ENCODE measurements around the gene TSPAN17.

Gene TSPAN17

DNA sequence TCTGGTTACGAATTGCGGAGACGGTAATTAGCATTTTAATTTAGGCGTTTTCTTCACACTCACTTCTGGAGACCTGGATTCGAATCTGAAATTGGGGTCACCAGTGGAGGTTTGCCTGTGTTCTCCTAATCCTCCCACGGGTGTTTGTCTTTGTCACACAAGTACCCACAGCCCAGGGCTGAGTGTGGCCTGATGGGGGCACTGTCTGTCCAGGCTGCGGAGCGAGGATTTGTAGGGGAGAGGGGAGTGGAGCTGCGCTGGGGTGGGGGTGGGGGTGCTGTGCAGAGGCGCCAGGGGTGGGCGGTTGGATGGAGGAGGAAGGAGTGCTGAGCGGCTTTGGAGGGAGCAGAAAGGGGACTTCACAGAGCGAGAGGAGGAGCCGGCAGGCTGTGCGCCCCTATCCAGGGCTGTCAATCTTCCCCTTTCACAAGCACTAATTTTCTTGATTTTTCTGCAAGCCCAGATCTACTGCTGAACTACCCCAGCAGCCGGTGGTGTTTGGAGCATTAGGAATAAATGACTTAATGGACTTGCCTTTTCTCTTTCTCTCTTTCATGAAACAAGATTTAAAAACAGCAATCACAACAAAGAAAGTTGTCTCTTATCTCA is 53.1 kb downstream of the TSPAN17 start:
- H3K4me1 ChIP-seq (ENCODE audit: control insufficient read depth in 1 of 2, insufficient read depth in 2 of 2, low read length in 2 of 2), result no peaks in the 10 kb centered on the region
- no peak overlapping the region for H3K4me3 ChIP-seq (ENCODE audit: low read depth, low read length)
- no peak overlapping the region for H3K23ac ChIP-seq (ENCODE audit: low read length)
- no peak overlapping the region for H2BK12ac ChIP-seq (ENCODE audit: low read length)
- no CpG with 5 or more reads among the region's 16 CpGs for WGBS (ENCODE audit: extremely low coverage, insufficient coverage, insufficient read length)
- H2BK5ac ChIP-seq (ENCODE audit: low read depth, low read length, poor library complexity), result no peak overlapping the region
- no peaks in the 10 kb centered on the region for H3K79me1 ChIP-seq (ENCODE audit: low read length)
- H2BK120ac ChIP-seq (ENCODE audit: insufficient read depth, low read length, poor library complexity), result no peak overlapping the region
- H3K79me2 ChIP-seq (ENCODE audit: control insufficient read depth, insufficient read depth, low read length, poor library complexity), result no peaks in the 10 kb centered on the region
- no peak overlapping the region for H2AFZ ChIP-seq (ENCODE audit: insufficient read depth, low read length, poor library complexity)
- H3K36me3 ChIP-seq (ENCODE audit: control insufficient read depth in 1 of 2, insufficient read depth in 2 of 2, low read length in 2 of 2), result no peaks in the 10 kb centered on the region
- no peak overlapping the region for H3K18ac ChIP-seq (ENCODE audit: low read length)
- no peak overlapping the region for H2AK5ac ChIP-seq (ENCODE audit: low read length)
- no peak overlapping the region for H3K4me2 ChIP-seq (ENCODE audit: low read length)
- no peak overlapping the region for H4K8ac ChIP-seq (ENCODE audit: low read depth, low read length)
- no peak overlapping the region for H3K9ac ChIP-seq (ENCODE audit: low read length)
- peaks cover 4% of the 10 kb centered on the region for H3K9me3 ChIP-seq (ENCODE audit: insufficient read depth, low read depth, low read length)
- H4K12ac ChIP-seq (ENCODE audit: low read depth, low read length), result no peak overlapping the region
- H3K27me3 ChIP-seq (ENCODE audit: insufficient read depth, low read length), result no peaks in the 10 kb centered on the region
- H3K14ac ChIP-seq (ENCODE audit: low read length), result no peak overlapping the region
- H4K91ac ChIP-seq (ENCODE audit: low read depth, low read length), result no peak overlapping the region
- no peak overlapping the region for H3K4ac ChIP-seq (ENCODE audit: low read depth, low read length)
- DNase-seq, result no peak
- H3K27ac ChIP-seq (ENCODE audit: low read depth, low read length), result no peak overlapping the region

DNA sequence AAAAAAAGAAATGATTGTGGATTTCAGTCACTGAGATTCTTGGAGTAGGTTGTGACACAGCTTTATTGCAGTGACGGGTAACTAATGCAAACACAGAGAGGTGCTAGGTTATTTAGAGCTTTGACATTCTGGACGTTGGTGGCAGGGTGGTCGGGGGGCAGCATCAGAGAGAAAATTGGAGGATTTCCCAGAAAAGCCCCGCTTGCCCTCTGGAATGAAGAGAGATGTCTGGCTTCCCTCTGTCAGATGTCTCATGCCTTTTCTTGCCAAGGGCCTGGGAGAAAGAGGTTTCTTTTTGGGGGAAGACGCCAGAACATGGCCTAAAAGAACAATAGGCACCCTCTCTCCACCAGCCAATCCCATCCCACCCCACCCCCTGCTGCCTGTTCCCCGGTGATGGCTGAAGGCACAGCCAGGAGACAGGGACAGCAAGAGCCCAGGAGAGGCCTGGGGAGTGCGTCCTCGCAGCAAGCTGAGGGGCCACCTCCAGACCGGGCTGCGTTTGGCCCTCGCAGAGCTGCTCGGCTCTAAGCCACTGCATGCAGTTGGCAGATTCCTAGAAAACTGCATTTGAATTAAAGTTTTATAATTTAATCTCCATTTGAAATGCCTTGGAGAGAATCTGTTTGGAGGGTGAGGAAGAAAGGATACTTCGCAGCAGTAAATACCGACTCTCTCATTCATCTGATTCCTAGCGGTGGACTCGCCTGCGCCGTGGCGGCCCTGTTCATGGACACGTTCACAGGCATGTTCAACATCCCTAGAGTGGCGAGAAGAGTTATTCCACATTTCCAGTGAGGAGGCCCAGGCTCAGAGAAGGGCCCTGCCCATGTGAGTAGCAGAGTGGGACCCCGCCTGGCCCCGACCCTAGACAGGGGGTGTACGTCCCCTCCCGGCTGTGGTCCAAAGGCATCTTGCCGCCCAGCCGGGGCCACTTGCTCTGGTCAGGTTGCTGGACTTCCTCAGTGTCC is 55.7 kb downstream of the TSPAN17 start:
- Histone ChIP-seq H3K4me3 (ENCODE audit: low read depth, low read length) (no peak overlapping the region), H2AK5ac (ENCODE audit: low read length) (no peak overlapping the region), H3K18ac (ENCODE audit: low read length) (no peak overlapping the region), H4K91ac (ENCODE audit: low read depth, low read length) (no peak overlapping the region), H3K9ac (ENCODE audit: low read length) (no peak overlapping the region), H2AFZ (ENCODE audit: insufficient read depth, low read length, poor library complexity) (no peak overlapping the region), H2BK12ac (ENCODE audit: low read length) (no peak overlapping the region), H3K4me2 (ENCODE audit: low read length) (no peak overlapping the region), H3K79me2 (ENCODE audit: control insufficient read depth, insufficient read depth, low read length, poor library complexity) (no peaks in the 10 kb centered on the region), H3K23ac (ENCODE audit: low read length) (no peak overlapping the region), H3K4me1 (ENCODE audit: control insufficient read depth in 1 of 2, insufficient read depth in 2 of 2, low read length in 2 of 2) (no peaks in the 10 kb centered on the region), H2BK5ac (ENCODE audit: low read depth, low read length, poor library complexity) (no peak overlapping the region), H3K14ac (ENCODE audit: low read length) (no peak overlapping the region), H3K27me3 (ENCODE audit: insufficient read depth, low read length) (no peaks in the 10 kb centered on the region), H4K8ac (ENCODE audit: low read depth, low read length) (no peak overlapping the region), H3K4ac (ENCODE audit: low read depth, low read length) (no peak overlapping the region), H4K12ac (ENCODE audit: low read depth, low read length) (no peak overlapping the region), H2BK120ac (ENCODE audit: insufficient read depth, low read length, poor library complexity) (no peak overlapping the region), H3K27ac (ENCODE audit: low read depth, low read length) (no peak overlapping the region), H3K79me1 (ENCODE audit: low read length) (no peaks in the 10 kb centered on the region), H3K36me3 (ENCODE audit: control insufficient read depth in 1 of 2, insufficient read depth in 2 of 2, low read length in 2 of 2) (no peaks in the 10 kb centered on the region), H3K9me3 (ENCODE audit: insufficient read depth, low read depth, low read length) (no peaks in the 10 kb centered on the region)
- WGBS (ENCODE audit: extremely low coverage, insufficient coverage, insufficient read length), result no CpG with 5 or more reads among the region's 27 CpGs
- DNase-seq, result no peak

DNA sequence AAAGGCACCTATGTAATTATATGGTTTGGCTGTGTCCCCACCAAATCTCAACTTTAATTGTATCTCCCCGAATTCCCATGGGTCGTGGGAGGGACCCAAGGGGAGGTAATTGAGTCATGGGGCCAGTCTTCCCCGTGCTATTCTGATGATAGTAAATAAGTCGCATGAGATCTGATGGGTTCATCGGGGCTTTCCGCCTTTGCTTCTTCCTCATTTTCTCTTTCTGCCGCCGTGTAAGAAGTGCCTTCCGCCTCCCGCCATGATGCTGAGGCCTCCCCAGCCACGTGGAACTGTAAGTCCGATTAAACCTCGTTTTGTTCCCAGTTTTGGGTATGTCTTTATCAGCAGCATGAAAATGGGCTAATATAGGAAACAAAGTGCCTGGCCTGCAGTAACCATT is 56.6 kb downstream of the TSPAN17 start:
- Histone ChIP-seq H2AK5ac (ENCODE audit: low read length) (no peak overlapping the region), H2BK120ac (ENCODE audit: insufficient read depth, low read length, poor library complexity) (no peak overlapping the region), H3K14ac (ENCODE audit: low read length) (no peak overlapping the region), H2BK5ac (ENCODE audit: low read depth, low read length, poor library complexity) (no peak overlapping the region), H4K91ac (ENCODE audit: low read depth, low read length) (no peak overlapping the region), H3K27me3 (ENCODE audit: insufficient read depth, low read length) (no peaks in the 10 kb centered on the region), H3K9ac (ENCODE audit: low read length) (no peak overlapping the region), H4K12ac (ENCODE audit: low read depth, low read length) (no peak overlapping the region), H3K79me2 (ENCODE audit: control insufficient read depth, insufficient read depth, low read length, poor library complexity) (no peaks in the 10 kb centered on the region), H3K4ac (ENCODE audit: low read depth, low read length) (no peak overlapping the region), H3K23ac (ENCODE audit: low read length) (no peak overlapping the region), H3K4me2 (ENCODE audit: low read length) (no peak overlapping the region), H3K9me3 (ENCODE audit: insufficient read depth, low read depth, low read length) (no peaks in the 10 kb centered on the region), H3K4me3 (ENCODE audit: low read depth, low read length) (no peak overlapping the region), H3K27ac (ENCODE audit: low read depth, low read length) (no peak overlapping the region), H2AFZ (ENCODE audit: insufficient read depth, low read length, poor library complexity) (no peak overlapping the region), H2BK12ac (ENCODE audit: low read length) (no peak overlapping the region), H4K8ac (ENCODE audit: low read depth, low read length) (no peak overlapping the region), H3K79me1 (ENCODE audit: low read length) (no peaks in the 10 kb centered on the region), H3K36me3 (ENCODE audit: control insufficient read depth in 1 of 2, insufficient read depth in 2 of 2, low read length in 2 of 2) (no peaks in the 10 kb centered on the region), H3K4me1 (ENCODE audit: control insufficient read depth in 1 of 2, insufficient read depth in 2 of 2, low read length in 2 of 2) (no peaks in the 10 kb centered on the region), H3K18ac (ENCODE audit: low read length) (no peak overlapping the region)
- WGBS (ENCODE audit: extremely low coverage, insufficient coverage, insufficient read length), result no CpG with 5 or more reads among the region's 13 CpGs
- DNase-seq, result no peak

DNA sequence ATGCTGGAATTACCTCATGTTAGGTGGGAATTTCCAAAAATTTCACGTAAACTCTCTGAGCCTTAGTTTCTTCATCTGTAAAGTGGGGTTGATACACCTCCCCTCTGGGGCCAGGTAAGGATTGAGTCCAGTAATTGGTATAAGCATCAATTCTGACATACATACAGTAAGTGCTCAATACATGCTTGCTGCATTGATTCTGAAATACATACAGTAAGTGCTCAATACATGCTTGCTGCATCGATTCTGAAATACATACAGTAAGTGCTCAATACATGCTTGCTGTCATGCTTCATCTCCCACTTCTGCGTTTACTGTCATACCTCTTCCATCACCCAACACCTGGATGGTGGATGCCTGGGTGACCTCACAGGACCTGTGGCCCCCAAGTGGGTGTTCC is 57.1 kb downstream of the TSPAN17 start:
- H3K4me1 ChIP-seq (ENCODE audit: control insufficient read depth in 1 of 2, insufficient read depth in 2 of 2, low read length in 2 of 2), result no peaks in the 10 kb centered on the region
- H4K8ac ChIP-seq (ENCODE audit: low read depth, low read length), result no peak overlapping the region
- H3K36me3 ChIP-seq (ENCODE audit: control insufficient read depth in 1 of 2, insufficient read depth in 2 of 2, low read length in 2 of 2), result no peaks in the 10 kb centered on the region
- H3K4me2 ChIP-seq (ENCODE audit: low read length), result no peak overlapping the region
- no peaks in the 10 kb centered on the region for H3K27me3 ChIP-seq (ENCODE audit: insufficient read depth, low read length)
- no CpG with 5 or more reads among the region's 3 CpGs for WGBS (ENCODE audit: extremely low coverage, insufficient coverage, insufficient read length)
- H3K18ac ChIP-seq (ENCODE audit: low read length), result no peak overlapping the region
- H2AK5ac ChIP-seq (ENCODE audit: low read length), result no peak overlapping the region
- no peaks in the 10 kb centered on the region for H3K79me2 ChIP-seq (ENCODE audit: control insufficient read depth, insufficient read depth, low read length, poor library complexity)
- H4K12ac ChIP-seq (ENCODE audit: low read depth, low read length), result no peak overlapping the region
- no peak overlapping the region for H2BK120ac ChIP-seq (ENCODE audit: insufficient read depth, low read length, poor library complexity)
- H4K91ac ChIP-seq (ENCODE audit: low read depth, low read length), result no peak overlapping the region
- H3K4me3 ChIP-seq (ENCODE audit: low read depth, low read length), result no peak overlapping the region
- no peak overlapping the region for H3K27ac ChIP-seq (ENCODE audit: low read depth, low read length)
- H3K79me1 ChIP-seq (ENCODE audit: low read length), result no peaks in the 10 kb centered on the region
- no peak overlapping the region for H3K9ac ChIP-seq (ENCODE audit: low read length)
- no peak overlapping the region for H3K14ac ChIP-seq (ENCODE audit: low read length)
- no peak overlapping the region for H3K4ac ChIP-seq (ENCODE audit: low read depth, low read length)
- DNase-seq, result no peak
- no peak overlapping the region for H3K23ac ChIP-seq (ENCODE audit: low read length)
- H2BK12ac ChIP-seq (ENCODE audit: low read length), result no peak overlapping the region
- H3K9me3 ChIP-seq (ENCODE audit: insufficient read depth, low read depth, low read length), result no peaks in the 10 kb centered on the region
- no peak overlapping the region for H2BK5ac ChIP-seq (ENCODE audit: low read depth, low read length, poor library complexity)
- H2AFZ ChIP-seq (ENCODE audit: insufficient read depth, low read length, poor library complexity), result no peak overlapping the region

All from trophoblast cell (in vitro differentiated cells and primary cell).